HG02588 (cell line): ENCODE data around the gene MEX3B.
A peak's percentile ranks its signal among the peaks of the same experiment; 100 is the strongest.
"Not testable (repeated sequence)": the region's sequence is repeated elsewhere in the genome, so short reads cannot be mapped to it uniquely, and the experiment has no call there.

Source experiments
- ATAC-seq: cut with Tn5 transposase; IDR thresholded peaks from one replicate; pipeline ENCODE4 v1.9.1; 2021; ENCODE audit warnings: mild to moderate bottlenecking, moderate library complexity; ENCODE audit not compliant: unreplicated experiment

Gene MEX3B

DNA sequence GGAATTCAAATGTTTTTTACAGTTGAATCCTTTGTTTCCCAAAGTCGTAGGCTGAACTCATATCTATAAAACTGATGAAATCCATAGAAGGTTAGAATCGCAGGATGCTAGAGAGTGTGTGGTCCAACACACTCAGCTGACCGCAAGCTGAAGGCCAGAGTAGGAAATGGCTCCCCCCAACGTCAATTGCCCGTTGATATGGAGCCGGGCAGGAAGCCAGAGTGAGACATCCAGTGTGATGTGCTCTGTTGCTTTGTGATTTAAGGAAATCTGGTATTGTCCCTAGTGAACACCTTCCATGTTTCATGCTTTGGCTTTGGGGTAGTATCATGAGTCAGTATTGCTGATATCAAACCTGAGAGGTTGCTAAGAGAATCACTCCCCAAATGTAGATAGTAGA is 5.8 kb upstream of the MEX3B start:
- no peak for ATAC-seq

DNA sequence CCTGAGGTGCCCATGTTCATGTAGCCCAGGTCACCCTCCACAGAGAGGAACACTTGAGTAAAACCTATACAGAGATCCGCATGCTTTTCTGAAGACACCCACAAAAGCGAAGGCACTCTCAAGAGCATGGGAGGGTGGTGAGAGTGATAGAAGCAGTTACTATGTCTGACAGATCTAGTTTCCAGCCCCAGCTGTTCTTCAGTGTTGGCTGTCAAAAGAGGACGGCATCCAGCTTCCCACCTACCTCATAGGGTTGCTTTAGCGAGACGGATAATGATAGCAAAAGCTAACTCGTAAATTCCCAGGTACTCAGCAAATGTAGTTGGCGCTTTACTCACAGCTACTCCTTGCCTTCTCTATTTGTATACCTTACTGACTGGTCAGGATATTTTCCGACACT is 3.0 kb upstream of the MEX3B start:
- ATAC-seq, result no peak

DNA sequence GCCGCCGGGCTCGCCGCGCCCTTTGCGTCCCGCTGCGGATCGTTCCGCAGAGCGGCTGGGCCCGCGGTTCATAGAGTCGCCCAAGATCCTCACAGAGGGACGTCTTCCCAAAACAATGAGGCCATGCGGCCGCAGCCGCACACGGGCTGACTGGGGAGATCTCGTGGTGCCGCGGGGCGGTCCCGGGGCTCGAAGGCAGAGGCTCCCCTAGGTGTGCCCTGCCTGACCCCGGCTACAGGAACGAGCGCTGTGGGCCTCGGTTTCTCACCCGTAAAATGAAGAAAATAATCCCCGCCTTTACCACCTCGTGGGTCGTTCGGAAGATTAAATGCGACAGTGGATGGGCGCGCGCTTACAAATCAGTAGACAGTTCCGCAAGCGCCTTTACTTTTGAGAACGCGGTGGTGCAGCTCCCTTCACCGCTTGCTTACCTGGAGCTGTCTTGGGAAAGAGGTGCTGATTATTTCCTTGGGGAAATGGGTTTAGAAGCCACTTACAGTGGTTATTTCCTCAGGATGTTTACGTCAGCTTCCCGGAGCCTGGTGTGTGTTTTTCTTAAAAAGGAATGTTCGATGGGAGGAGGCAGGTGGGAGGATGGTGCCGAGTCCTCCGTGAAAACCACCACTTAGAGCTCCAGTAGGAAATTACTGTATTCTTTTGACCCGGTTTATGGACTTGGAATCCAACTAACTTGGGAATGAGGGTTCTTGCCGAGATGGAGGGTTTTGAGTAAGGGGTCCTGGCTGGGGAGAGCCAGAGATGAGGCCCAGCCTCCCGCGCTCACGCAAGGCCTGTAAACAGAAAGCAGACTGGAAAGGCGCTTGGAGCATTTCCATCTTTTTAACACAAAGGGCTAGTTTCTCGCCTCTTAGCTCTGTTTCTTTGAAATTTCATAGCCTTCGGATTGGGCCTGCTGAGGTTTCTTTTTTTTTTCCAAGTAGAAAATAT is 1.9 kb upstream of the MEX3B start:
- ATAC-seq, result no peak

DNA sequence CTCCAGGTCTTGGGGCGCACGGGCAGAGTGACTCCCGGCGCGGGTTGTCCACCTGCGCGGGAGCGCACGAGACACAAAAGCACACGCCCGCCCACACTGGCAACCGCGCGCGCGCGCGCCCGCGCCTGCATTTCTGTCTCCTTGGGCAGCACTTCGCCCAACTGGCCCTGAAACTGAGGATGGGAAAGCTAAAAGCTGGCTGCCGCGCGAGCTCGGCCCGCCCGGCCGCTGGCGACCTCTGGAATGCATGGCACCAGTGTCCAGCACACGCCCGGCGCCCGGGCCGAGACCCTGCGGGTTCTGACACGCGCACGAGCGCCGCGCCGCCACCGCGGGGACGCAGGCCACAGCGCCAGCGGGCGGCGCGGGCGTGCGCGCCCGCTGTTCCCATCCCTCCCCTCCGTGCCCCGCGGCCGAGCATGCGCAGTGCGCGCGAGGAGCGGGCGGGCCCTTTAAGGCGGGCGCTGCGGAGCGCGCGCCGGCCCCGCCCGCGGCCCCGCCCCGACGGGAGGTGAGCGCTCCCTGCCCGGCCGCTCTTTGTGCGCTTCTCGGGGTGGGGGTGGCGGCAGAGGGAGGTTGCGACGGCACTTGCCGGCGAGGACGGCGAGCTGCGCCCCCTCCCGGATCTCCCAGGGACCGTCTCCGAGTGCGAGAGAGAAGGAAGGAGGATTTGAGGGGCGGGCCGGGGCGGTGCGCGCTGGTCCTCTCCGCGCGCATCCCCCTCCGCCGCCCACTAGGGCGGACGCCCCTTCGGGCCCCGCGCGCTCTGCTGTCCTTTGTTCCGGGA is 1.0 kb upstream of the MEX3B start:
- ATAC-seq, result peak; percentile 67

DNA sequence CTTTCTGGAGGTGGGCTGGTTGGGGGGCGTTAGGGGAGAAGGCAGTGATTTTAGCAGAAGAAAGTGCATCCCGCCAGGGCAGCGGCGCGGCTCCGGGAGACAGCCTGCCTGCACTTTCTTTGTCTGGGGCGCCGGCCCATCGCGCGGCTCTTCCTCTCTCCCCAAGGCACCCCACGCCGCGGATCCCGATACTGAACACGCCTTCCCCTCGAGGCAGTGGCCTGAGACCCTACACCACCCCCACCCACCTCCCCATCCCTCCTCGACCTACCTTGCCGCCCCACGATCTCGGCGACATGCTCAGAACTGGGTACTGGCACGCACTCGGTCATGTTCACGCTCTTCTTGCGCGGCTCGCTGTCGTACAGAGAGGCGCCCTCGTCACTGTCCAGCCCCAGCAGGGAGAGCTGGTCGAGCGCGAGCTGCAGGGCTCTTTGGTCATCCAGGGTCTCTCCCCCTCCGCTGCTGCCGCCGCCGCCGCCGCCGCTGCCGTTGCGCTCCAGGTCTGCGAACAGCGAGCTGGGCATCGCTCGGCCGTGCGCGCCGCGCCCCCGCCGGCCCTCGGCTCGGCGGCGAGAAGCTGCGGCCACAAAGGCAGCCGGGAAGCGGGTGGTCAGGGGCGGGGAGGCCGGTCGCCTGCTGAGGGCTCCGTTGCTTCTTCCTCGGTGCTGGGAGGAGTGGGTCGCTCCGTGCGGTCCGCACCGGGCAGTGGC is 483 bp downstream of the MEX3B start:
- peak; percentile 4 for ATAC-seq

DNA sequence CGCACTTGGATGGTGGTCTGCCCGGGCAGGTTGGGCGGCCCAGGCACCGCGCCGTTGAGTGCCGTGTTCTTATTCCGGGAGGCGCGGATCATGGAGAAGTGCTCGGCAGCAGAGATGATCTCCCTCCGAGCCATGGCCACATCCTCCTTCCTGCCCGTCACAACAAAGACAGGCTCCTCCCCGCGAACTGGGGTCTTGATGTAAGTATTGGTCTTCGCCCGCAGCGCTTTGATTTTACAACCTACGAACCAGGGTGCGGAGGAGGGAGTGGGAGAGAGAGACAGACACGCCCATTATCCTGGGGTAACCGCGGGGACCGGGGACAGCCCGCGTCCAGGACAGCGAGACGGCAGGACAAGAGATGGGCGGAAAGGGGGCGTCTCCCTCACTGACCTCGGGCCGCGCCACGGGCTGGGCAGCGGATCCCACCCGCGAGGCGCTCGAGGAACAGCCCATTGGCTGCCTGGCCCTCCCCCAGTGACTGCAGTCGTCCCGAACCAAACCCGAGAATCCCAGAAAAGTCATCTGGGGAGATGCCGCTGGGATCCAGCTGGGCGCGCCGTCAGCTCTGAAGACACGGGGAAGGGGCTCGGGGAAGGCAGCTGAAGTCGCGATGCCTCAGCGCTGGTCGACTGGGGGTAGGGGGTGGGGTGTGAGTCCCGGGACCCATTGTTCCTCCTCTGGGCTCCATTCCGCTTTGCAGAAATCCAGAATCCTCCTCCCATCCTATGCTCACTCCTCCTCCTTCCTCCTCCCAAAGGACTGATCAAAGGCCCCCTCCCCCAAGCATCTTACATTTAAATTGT is 1.2 kb downstream of the MEX3B start:
- no peak for ATAC-seq

DNA sequence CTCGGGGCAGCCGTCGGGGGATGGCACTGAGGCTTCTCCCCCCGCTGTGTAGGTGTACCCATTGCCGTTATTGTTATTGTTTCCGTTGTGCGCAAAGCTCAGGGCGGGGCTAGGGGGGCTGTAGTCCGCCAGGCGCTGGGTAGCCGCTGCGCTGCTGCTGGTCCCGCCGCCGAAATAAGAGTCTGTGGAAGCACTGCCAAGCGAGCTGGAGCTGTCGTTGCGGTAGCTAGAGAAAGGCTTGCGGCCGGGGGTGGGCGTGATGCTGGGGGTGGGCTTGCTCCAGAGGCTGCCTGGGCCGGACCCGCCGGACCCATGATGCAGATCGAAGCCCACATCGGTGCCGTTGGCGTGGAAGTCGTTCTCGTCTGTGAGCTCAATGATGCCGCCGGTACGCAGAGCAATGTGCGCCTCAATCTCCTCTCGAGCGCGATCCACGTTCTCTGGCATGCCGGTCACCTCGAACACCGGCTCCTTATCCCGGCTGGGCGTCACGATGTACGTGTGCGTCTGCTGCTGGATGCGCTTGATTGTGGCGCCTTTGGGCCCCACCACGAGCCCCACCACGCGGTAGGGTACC is 1.9 kb downstream of the MEX3B start:
- ATAC-seq, result no peak

DNA sequence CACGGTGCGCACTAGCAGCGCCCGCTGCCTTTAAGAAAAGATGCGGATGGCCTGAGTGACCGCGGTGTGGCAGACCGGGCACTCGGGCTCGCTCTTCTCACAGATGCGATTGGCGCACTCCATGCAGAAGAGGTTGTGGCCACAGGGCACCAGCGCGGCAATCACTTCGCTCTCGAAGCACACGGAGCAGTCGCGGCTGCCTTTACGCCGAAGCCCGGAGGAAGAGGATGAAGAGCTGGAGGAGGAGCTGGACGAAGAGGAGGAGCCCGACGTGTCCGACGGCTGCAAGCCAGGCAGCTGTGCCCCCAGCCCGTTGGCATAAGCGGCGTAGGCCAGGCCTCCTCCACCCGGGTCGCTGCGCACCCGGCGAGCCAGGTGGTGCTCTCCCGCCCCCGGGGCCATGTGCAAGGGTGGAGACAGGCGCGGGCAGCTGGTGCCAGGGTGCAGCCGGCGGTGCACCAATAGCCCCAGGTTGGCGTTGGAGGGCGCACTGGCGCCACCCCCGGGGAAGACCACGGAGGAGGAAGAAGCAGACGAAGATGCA is 2.6 kb downstream of the MEX3B start:
- no peak for ATAC-seq

DNA sequence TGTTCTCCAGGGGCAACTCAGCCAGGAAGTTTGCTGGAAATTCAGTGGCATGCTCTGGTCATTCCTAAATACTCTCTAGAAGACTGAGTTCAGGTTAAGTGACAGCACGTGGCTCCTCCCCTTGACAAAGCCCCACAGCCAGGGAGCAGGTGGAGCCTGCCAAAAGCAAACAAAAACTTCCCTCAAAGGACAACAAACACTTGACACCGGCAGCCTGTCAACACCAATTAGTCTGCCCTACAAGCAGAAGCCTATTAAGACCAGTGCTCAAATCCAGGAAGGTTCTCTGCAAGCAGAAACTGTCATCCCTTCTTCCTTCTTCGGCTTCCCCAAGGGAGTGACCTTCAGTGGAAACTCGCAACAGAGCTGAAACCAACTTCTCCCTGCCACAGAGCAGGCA is 5.0 kb downstream of the MEX3B start:
- ATAC-seq, result no peak

DNA sequence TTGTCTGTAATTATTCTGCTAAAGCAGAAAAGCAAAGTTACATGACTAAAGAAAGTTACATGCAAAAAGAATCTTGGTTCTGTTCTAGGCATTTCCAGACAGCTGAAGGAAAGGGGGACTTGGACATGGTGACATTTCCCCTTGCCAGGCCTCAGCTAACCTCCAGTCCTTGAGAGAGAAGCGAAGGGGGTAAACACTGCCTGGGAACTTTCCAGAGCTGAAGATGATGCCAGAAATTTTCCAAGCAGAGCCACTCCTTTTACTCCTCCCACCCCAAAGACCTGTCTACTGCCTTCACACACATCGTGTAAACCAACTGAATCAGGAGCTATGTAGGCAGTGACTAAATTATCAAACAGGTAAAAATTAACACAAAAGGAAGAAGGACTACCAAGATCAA is 5.4 kb downstream of the MEX3B start:
- ATAC-seq, result no peak

DNA sequence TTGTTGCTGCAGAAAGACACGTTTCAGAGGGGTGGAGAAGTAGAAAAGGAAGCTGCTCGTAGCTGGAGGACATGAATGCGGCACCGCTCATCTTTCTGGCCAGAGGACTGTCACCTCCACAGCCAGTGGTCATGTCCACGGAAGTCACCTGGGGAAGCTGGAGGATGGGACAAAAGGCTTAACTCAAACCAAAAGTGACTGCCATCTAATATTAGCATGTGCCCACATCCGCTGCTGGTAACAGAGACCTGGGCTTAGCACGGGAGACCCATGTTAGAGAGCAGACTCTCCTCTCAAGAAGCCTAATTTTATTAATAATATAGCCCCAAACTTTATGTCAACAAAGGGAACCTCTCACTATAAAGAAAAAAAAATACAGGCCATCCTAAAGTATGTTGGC is 5.9 kb downstream of the MEX3B start:
- no peak for ATAC-seq

DNA sequence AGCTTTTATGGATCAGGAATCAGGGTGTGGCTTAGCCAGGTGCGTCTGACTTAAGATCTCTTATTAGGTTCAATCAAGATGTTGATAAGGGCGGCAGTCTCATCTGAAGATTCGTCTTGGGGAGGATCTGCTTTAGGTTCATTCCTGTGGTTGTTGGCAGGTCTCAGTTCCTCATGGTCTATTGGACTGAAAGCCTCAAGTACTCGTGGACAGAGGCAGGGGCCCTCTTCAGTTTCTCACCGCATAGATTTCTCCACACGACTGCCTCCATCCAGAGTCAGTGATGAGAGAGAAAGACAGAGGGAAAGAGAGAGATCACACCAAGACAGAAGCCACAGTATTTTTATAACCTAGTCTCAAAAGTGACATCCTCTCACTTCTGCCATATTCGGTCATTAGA is 9.4 kb downstream of the MEX3B start:
- no peak for ATAC-seq

DNA sequence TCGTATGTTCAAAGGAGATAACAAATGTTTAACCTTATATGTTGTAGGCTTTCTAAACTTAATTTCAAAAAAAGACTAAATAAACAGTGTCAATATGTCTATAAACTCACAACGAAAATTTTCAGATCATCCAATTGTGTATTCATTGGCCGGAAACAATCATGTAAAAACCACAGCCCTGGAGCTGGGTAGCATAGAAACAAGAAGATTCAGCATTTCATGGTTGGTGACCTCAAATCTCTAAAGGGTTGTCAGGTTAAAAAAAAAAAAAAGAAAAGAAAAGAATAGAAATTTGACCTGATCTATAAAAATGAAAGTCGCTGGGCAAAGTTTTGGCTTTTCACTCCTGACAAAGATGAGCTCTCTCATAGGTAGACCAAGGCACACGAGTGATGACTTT is 13.9 kb downstream of the MEX3B start:
- ATAC-seq, result no peak

DNA sequence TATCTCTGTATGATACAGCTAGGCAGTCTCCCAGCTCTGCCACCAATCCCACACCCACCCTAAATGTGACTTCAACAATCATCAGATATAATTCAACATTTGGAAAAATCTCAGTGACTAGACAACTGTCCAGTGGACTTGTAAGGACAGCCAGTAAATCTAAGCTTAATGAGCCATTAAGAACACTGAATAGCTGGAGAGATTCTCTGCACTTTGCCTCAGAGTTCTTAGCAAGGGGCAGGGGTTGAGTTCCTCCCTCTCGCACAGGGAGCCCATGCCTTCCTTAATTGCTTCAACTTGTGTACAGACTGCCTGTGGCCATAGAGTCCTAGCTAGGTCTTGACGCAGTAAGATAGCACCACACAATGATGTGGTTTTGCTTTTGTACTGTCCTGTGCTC is 15.6 kb downstream of the MEX3B start:
- ATAC-seq, result no peak

DNA sequence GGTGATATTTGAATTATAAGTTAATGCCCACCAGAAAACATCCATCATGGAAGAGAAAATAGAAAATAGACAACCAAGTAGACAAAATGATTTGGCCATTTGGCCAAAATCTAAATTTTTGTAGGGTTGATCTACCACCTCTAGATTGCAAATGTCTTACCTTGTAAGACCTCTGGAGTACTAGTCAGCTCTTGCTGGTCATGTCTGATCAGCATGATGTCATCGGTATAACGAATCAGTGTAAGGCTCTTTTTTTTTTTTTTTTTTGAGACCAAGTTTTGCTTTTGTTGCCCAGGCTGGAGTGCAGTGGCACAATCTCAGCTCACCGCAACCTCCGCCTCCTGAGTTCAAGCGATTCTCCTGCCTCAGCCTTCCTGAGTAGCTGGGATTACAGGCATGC is 17.7 kb downstream of the MEX3B start:
- ATAC-seq, result not testable (repeated sequence)

DNA sequence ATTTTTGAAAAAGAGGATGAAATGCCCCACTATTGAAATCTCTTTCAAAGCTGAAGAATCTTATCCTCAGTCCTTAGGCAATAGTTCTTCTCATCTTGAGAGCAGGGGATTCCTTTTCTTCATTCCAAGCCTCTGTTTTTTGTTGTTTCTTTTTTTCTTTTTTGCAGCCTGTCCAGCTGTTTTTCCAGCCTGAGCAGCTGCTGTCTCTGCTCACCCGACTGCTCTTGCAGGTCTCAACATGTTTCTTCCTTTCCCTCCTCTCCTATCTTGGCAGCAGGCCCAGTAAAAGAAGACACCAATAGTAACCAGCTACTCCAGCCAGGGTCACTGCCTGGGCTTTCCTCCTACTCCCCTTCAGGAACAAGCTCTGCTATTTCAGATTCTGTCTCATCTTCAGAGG is 23.8 kb downstream of the MEX3B start:
- no peak for ATAC-seq

DNA sequence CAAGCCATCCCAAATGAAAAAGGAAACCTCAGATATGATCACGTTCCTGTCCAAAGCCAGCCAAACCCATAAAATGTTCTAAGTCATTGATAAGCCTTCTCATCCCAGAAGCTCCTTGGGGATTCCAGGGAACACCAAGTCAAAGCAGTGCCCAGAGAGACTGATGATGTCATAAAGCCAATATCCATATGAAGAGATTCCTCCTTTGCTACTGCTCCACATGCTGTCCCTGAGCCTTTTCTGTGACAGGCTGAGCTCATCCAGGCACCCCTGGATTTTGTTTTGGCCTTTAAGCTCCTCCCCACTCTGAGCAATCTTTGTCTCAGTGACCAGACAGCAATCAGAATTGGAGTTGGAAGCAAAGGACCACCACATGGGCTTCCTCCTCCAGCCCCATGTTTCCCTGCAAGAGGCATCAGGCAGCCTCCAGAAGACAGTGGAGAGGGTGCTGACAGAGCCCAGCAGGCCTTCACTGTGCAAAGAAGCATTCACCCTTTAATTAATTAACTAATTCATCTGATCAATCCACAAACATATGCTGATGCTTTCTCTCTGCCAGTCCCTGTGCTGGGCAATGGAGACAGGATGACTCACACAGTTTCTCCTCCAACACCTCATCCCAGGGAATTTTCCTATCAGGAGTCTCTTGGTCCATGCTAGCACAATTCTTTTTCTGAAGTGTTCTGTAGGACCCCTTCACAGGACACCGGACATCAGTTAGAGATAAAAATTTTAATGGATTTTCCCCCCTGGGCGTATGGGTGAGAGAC is 25.0 kb downstream of the MEX3B start:
- no peak for ATAC-seq

DNA sequence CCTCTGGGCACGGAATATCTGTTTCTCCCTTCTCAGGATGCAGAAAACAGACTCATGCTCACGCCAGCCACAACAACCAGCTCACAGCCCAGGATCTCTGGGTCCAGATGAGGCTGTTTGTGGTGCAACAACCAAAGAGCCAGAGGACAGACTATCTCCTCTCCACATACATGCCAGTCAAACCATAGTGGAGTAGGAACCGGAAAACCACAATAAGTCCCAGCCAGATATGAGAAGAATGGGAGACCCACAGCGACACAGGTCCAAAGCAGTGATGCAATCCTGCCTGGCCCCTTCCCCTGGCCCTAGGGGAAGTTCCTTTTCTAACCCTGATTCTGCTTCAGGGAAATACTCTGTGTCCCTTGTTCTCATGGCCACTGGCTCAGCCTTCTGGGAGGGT is 27.6 kb downstream of the MEX3B start:
- no peak for ATAC-seq

DNA sequence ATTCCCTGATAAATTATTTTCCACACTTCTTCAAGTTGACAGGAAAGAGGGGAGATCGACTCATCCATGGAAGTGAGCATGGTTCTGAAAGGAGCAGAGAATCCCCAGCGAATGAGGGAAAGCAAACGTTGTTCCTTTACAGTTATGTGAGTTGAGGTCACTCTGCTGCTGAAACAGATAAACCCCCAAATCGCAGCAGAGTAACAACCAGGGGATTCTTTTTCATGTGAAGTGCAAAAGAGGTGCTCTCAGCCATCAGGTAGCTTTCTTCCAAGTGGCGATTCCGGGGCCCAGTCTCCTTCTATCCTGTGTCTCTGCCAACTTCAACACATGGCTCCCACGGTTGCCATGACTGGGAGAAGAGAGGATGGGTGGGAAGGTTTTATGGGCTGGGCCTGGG is 28.2 kb downstream of the MEX3B start:
- no peak for ATAC-seq
